Measurements from ENCODE around the gene DOK6. TPM values are rescaled to one million over a fixed set of nuclear protein-coding genes. Genes with fewer than 3 reads are reported as not detected.

The DOK6 gene
- total and polyA plus RNA-seq, 2 of the 13 experiments (the other 11 are each of a cell fraction or from before 2014, with no cell fraction given) = 17.0 to 17.2 TPM

GRCh38 chr18:69752737-69753380 lies 352.2 kb downstream of the DOK6 start (continued):
- no peak for TF ChIP-seq CSRNP2 (CRISPR knock-in tag; conservative IDR thresholded peaks at IDR 0.05; ENCODE audit: low read depth)
- TF ChIP-seq ZBTB38 (CRISPR knock-in tag; IDR thresholded peaks at IDR 0.05) = 0 out of 2 replicates have a peak, but pooled peaks have one; percentile 21
- 0 out of 2 replicates have a peak, but pooled peaks have one; percentile 37 for TF ChIP-seq TEF (CRISPR knock-in tag; IDR thresholded peaks at IDR 0.05)
- no peak; the same call in 1 of the 2 replicates for TF ChIP-seq KDM2A (CRISPR knock-in tag; IDR thresholded peaks at IDR 0.05; ENCODE audit: borderline replicate concordance, low read depth)
- TF ChIP-seq DMAP1 (CRISPR knock-in tag; IDR thresholded peaks at IDR 0.05) = no peak
- no peak for TF ChIP-seq ZNF510 (CRISPR knock-in tag; IDR thresholded peaks at IDR 0.05; ENCODE audit: low read depth)
- no peak; the same call in 1 of the 2 replicates for TF ChIP-seq ZNF629 (CRISPR knock-in tag; conservative IDR thresholded peaks at IDR 0.05)
- no peak for TF ChIP-seq MZF1 (CRISPR knock-in tag; IDR thresholded peaks at IDR 0.05; ENCODE audit: borderline replicate concordance)
- no peak for TF ChIP-seq POGK (CRISPR knock-in tag; conservative IDR thresholded peaks at IDR 0.05)
- TF ChIP-seq ZNF780A (CRISPR knock-in tag; IDR thresholded peaks at IDR 0.05) = no peak
- no peak for TF ChIP-seq GMEB2 (CRISPR knock-in tag; IDR thresholded peaks at IDR 0.05; ENCODE audit: low read depth)
- peak; percentile 84 for TF ChIP-seq TARDBP (CRISPR knock-in tag; IDR thresholded peaks at IDR 0.05)
- no peak for TF ChIP-seq ZNF646 (CRISPR knock-in tag; IDR thresholded peaks at IDR 0.05)
- no peak for TF ChIP-seq ZNF616 (CRISPR knock-in tag; IDR thresholded peaks at IDR 0.05; ENCODE audit: low read depth)
- TF ChIP-seq TFAP4 (IDR thresholded peaks at IDR 0.05; ENCODE audit: borderline replicate concordance, low read depth) = peak; percentile 11; the same call in 1 of the 2 replicates
- TF ChIP-seq ZNF564 (CRISPR knock-in tag; IDR thresholded peaks at IDR 0.05) = no peak
